Activated T-cell treated with anti-CD3 and anti-CD28 coated beads for 4 hours (primary cell): ENCODE measurements around the gene PRDM16.

ENCODE experiments used
- DNase-seq: peaks from one replicate; pipeline ENCODE4 v3.0.0-alpha.2; 2020

The PRDM16 gene

DNA sequence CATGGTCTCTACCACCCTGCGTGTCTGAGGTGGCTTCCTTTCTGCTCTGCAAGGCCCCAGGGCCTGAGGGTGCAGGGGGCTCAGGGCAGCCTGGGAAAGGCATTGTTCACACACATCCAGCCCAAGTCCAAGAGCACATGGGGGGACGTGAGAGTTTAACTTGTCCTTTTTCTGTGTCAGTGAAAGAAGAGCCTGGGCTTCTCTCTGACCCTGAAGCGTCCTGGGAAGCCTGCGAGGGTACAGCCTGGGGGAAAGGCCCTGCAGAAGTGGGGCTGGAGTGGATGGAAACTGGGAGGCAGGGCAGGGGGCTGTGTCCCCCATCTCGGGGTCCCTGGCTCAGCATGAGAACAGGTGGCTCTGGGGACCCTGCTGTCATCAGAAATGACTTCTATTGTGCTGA lies 181.6 kb downstream of the PRDM16 start:
- no peak for DNase-seq

DNA sequence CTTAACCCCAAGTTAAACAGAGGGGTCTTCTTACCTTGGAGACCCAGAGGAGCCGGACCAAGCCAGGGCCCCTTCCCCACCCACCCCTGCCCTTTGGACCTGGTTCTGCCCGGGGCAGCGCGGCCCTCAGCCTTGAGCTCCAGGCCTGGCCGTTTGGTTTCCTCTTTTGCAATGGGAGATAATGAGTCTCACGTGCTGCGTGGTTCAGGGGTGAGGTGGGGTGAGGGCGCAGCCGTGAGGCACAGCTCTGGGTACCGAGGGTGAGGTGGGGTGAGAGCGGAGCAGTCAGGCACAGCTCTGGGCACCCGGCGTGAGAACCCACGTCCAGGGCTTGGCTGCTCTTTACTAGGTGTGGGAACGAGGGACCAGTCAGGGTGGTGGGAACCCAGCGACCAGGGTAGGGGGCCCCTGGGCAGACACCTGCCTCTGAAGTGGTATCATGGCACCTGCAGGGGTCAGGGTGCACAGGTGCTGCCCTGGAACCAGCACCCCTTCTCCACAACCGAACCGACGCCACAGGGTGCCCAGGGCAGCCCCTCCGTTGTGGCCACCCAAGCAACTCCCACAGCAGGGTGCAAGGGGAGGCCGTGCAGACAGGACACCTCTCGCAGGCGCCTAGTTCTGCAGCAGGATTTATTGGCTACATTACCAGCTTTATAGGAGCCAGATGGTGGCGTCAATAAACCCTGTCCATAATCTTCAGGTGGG lies 182.2 kb downstream of the PRDM16 start:
- DNase-seq: no peak

GRCh38 chr1:3251807-3252428 lies 182.9 kb downstream of the PRDM16 start:
- no peak for DNase-seq

- no peak for DNase-seq
These were observed 186.7 kb downstream of the PRDM16 start for GRCh38 chr1:3255680-3256079.

DNA sequence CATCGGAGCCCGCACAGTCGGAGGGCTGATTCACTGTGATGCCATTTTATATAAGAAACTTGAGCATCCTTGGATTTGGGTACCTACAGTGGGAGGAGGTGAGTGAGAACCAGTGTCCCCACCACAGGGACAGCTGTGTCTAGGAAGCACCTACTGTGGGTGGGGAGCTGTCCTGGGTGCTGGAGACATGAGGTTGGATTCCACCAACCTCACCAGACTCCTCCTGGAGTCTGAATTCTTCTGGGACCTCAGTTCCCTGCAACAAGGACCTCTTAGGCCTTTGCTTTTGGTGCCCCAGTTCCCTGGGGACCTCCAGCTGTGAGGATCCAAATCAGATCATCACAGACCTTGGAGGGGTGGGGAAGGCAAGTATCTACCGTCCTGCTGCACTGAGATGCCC lies 188.8 kb downstream of the PRDM16 start:
- DNase-seq: no peak

DNA sequence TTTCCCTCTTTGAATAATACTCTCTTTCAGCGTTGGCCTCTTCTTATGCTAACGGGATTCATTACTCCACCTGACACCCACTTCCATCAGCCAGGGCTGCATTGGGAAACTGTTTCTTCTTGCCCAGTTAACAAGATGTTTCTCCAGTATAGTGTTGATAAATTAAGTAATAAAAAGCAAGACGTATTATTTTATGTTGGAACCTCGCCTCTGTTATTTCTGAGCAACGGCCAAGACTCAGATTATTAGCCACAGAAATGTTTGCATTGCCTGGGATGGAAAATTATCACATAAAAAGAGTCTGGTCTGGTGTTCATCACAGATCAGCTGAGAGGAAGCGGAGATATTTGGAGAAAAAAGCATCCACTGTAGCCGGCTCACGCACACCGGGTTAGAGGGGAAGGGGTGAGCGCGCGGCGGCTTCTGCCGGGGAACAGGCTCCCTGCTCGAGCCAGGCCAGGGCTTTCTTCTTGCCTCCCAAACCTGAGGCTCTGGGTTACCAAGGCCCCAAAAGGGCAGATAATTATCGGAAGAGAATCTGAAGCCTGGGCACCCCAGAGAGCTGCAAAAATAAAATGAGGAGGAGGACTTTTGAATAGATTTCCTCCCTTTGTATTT lies 189.5 kb downstream of the PRDM16 start:
- no peak for DNase-seq

GRCh38 chr1:3259020-3259419 lies 190.0 kb downstream of the PRDM16 start:
- no peak for DNase-seq

- DNase-seq: no peak
These were observed 192.3 kb downstream of the PRDM16 start for GRCh38 chr1:3261007-3261968.

DNA sequence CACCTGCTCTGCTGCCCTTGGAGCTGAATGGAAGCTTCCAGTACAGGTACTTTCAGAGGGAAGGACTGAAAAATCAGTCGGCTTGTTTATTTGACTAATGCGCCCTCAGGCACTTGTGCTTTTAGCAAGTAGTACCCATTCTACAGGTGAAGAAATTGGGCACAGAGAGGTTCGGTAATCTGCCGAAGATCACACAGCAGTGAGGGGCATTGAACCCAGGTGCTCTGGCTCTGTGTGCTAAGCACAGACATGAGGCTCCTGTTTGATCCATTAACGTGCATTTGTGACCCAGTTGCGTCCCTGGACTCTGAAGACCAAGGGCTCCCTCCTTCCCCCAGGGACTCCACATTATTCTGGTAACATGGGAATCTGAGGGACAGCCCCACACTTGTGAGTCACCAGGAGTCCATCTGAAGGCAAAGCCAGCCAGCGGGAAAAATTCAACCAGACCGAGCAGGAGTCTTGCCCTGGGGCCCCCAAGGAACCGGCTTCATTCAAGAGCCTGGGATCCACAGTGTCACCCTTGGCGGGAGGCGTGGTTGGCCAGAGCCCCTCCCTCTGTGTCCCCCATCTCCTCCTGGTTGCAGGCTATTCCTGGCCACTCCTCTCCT lies 193.1 kb downstream of the PRDM16 start:
- DNase-seq: no peak

- no peak for DNase-seq
These were observed 193.8 kb downstream of the PRDM16 start for GRCh38 chr1:3262681-3263286.

DNA sequence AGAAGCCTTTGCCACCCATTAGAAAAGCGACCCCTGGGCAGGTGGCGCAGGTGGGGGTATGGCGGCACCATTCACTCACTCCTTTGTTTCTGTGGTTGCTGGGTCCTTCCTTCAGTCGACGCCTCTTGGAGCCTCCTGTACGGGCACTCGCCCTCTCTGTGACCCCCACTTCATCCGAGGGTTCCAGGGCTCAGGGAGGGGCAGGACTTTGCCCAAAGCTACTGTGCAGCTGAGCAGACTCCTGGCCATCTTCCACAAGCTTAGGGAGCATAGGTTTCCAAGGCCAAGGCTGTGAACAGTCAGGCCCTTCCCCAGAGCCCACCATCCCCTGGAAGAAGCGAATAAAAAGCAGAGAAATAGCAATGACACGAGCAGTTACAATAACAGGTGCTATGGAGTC lies 194.8 kb downstream of the PRDM16 start:
- no peak for DNase-seq

DNA sequence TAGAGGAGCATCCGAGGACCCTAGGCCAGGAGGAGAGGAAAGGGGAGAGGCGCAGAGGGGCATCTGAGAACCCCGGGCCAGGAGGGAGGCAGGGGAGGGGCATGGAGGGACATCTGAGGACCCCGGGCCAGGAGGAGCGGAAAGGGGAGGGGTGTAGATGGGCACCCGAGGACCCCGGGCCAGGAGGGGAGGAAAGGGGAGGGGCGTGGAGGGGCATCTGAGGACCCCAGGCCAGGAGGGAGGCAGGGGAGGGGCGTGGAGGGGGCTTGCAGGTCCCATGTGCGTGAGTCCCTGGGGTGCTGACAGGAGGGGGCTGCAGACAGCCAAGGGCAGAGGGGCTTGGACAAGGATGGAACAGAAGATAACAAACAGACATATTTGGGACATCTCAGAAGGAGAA lies 195.5 kb downstream of the PRDM16 start:
- DNase-seq: no peak

DNA sequence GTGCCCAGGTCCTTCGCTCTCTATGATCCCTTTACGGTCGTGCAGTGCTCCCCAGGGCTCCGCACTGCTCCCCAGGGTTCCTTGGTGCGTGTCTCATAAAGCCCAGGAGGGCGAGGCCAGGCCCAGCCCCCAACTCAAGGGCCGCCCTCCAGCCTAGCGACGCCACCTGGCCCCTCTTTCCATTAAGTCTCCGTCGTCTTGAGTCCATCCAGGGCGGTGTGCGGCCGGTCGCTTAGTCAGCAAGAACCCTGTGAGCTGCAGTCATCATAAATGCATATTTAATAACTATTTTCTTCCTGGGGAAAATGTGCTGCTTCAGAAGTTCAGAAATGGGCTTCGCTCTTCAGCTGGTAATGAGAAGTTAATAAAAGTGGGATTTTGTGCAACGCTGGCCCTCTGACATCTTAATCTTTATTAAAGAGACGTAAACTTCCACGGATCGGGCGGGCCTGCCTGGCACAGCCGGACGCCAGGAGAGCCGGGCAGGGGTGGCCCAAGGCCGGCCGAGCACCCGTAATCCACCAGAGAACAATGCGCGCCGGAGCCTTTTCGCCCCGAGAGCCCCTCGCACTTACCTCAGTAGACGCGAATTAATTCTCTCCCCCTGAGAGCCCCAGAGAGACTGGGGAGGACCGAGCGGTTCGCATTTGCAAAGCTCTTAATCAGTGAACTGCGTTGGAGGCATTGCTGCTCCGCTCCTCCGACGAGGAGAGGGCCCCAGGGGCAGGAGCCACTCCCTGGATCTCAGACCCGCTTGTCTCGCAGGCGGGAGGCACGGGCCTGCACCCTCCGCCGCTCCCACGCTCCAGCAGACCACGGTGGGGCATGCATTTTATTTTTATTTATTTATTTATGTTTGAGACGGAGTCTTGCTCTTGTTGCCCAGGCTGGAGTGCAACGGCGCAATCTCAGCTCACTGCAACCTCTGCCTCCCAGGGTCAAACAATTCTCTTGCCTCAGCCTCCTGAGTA lies 197.1 kb downstream of the PRDM16 start:
- no peak for DNase-seq

DNA sequence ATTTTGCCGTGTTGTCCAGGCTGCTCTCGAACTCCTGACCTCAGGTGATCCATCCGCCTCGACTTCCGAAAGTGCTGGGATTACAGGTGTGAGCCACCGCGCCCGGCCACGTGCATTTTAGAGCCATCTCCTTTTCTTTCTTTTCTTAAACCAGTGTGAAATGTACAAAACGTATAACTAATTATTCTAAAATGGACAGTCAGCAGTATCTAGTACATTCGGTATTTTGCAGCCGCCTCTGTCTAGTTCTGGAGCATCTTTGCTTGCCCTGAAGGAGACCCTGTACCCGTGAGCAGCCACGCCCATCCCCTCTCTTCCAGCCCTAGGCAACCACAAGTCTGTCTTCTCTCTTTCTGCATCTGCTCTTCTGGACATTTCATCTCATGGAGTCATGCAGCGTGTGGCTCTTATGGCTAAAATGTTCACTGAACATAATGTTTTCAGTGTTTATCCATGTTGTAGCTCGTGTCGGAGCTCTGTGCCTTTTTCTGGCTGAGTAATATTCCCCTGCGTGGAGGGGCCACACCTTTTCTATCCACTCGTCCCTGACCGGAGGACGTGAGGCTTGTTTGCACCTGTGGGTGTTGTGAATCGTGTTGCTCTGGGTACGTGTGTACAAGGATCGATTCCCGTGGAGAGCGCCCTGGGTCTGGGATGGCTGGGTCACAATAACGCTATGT lies 198.0 kb downstream of the PRDM16 start:
- no peak for DNase-seq

GRCh38 chr1:3267550-3268270 lies 198.7 kb downstream of the PRDM16 start:
- DNase-seq: no peak

DNA sequence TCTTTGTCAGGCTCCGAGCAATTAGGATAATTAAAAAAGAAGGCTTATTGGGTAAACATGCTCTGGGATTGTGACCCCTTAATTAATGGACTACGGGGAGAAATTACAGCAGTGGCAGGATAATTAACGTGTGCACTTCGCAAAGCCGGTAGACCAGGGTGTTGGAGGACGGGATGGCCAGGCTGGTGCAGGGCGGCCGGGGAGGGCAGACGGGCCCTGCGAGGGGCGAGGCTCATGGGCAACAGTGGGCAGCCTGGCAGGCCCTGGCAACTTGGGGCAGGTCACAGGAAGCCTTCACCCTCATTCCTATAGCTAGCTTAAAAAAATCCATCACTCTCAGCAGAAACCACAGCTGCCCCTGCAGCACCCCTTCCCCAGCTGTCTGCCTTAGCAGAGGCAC lies 199.3 kb downstream of the PRDM16 start:
- no peak for DNase-seq

- no peak for DNase-seq
These were observed 201.6 kb downstream of the PRDM16 start for GRCh38 chr1:3270403-3271245.

GRCh38 chr1:3271866-3272265 lies 202.9 kb downstream of the PRDM16 start:
- no peak for DNase-seq
